Thoracic aorta (tissue), 2 donors: Measurements from ENCODE around the gene RAB6B. TPM values are rescaled to one million over a fixed set of nuclear protein-coding genes. Genes with fewer than 3 reads are reported as not detected.

Experiments used
- ATAC-seq: fragments of 150-250 bp; one replicate; pipeline ENCODE4 v1.8.0; 2017; ENCODE audit warnings: low read depth; ENCODE audit not compliant: insufficient number of reproducible peaks, low FRiP score
- DNase-seq: peaks from one replicate; pipeline ENCODE4 v3.0.0-alpha.2; 2020; ENCODE audit warnings: low spot score
- H3K27ac ChIP-seq, 2 donors: fragments of 200-600 bp; sonication (generic); 1 replicate in 1 of 2; 2 replicates in 1 of 2; pipeline ENCODE4 v1.5.1; 2016; ENCODE audit warnings: mild to moderate bottlenecking in 2 of 2, moderate library complexity in 2 of 2
- H3K27me3 ChIP-seq: fragments of 200-600 bp; sonication (generic); replicated peaks from 2 replicates; pipeline ENCODE4 v1.6.0; 2016; ENCODE audit warnings: mild to moderate bottlenecking; ENCODE audit not compliant: insufficient read depth
- H3K36me3 ChIP-seq: fragments of 200-600 bp; sonication (generic); one replicate; pipeline ENCODE4 v1.5.1; 2016
- H3K4me1 ChIP-seq, 2 donors: fragments of 200-600 bp; sonication (generic); 1 replicate in 1 of 2; 2 replicates in 1 of 2; pipeline versions ENCODE4 v1.5.1 to v1.6.0; 2016; ENCODE audit warnings: low read depth in 2 of 2, mild to moderate bottlenecking in 1 of 2; ENCODE audit not compliant: control insufficient read depth in 1 of 2
- H3K4me3 ChIP-seq: fragments of 200-600 bp; sonication (generic); 2 replicates; pipeline ENCODE4 v1.5.1; 2016; ENCODE audit warnings: mild to moderate bottlenecking
- H3K9me3 ChIP-seq: fragments of 200-600 bp; sonication (generic); 2 replicates; pipeline ENCODE4 v1.5.1; 2016
- CTCF ChIP-seq: fragments of 200-600 bp; sonication (generic); IDR thresholded peaks from one replicate; pipeline ENCODE4 v1.5.1; 2019; ENCODE audit warnings: antibody characterized with exemption
- total RNA-seq, 2 donors: library from RNA; depleted of rRNA; stranded (reverse); fragments of >200 nt; gene quantifications; one replicate each; pipeline versions ENCODE4 v1.1.0 to v1.2.3, GENCODE V29; 2016

RAB6B gene
- total RNA-seq, 2 donors from 2014 or later: 0.27 to 4.0 TPM

GRCh38 chr3:133799794-133800585 lies 95.7 kb downstream of the RAB6B start:
- no peaks in the 10 kb centered on the region for H3K4me1 ChIP-seq
- H3K9me3 ChIP-seq: no peaks in the 10 kb centered on the region
- no peak overlapping the region for H3K27ac ChIP-seq
- H3K27me3 ChIP-seq: no peaks in the 10 kb centered on the region
- H3K36me3 ChIP-seq: no peaks in the 10 kb centered on the region
- no peak for TF ChIP-seq CTCF
- no peak for ATAC-seq
- no peak for DNase-seq
- no peak overlapping the region for H3K4me3 ChIP-seq

GRCh38 chr3:133797396-133798105 lies 98.1 kb downstream of the RAB6B start:
- Histone ChIP-seq H3K4me3 (no peak overlapping the region), H3K4me1 (no peaks in the 10 kb centered on the region), H3K27ac (no peak overlapping the region), H3K9me3 (no peaks in the 10 kb centered on the region), H3K27me3 (no peaks in the 10 kb centered on the region), H3K36me3 (no peaks in the 10 kb centered on the region)
- ATAC-seq (no peak), DNase-seq (no peak)
- no peak for TF ChIP-seq CTCF

GRCh38 chr3:133792171-133792763 lies 103.4 kb downstream of the RAB6B start:
- no peak for TF ChIP-seq CTCF
- Histone ChIP-seq H3K36me3 (no peaks in the 10 kb centered on the region), H3K27ac (no peak overlapping the region), H3K4me1 (no peaks in the 10 kb centered on the region), H3K4me3 (no peak overlapping the region), H3K27me3 (no peaks in the 10 kb centered on the region), H3K9me3 (peaks cover 5% of the 10 kb centered on the region)
- no peak for ATAC-seq
- DNase-seq: no peak

- no peaks in the 10 kb centered on the region for H3K36me3 ChIP-seq
- H3K27ac ChIP-seq: no peak overlapping the region
- H3K4me3 ChIP-seq: no peak overlapping the region
- ATAC-seq (no peak), DNase-seq (no peak)
- H3K27me3 ChIP-seq: no peaks in the 10 kb centered on the region
- no peaks in the 10 kb centered on the region for H3K4me1 ChIP-seq
- peaks cover 5% of the 10 kb centered on the region for H3K9me3 ChIP-seq
- TF ChIP-seq CTCF: no peak
Observed at GRCh38 chr3:133788024-133788423, 107.7 kb downstream of the RAB6B start.

GRCh38 chr3:133783762-133784161 lies 111.9 kb downstream of the RAB6B start:
- Histone ChIP-seq H3K9me3 (no peaks in the 10 kb centered on the region), H3K36me3 (no peaks in the 10 kb centered on the region), H3K27ac (no peak overlapping the region), H3K4me3 (no peak overlapping the region), H3K4me1 (no peaks in the 10 kb centered on the region), H3K27me3 (no peaks in the 10 kb centered on the region)
- TF ChIP-seq CTCF: no peak
- no peak for ATAC-seq
- no peak for DNase-seq
